Erythroblast (primary cell): Measurements from ENCODE around the gene CRKL.
"Not testable (repeated sequence)": the region's sequence is repeated elsewhere in the genome, so short reads cannot be mapped to it uniquely, and the experiment has no call there.

Source experiments
- GATA1 ChIP-seq: IDR thresholded peaks from 2 replicates; pipeline ENCODE4 v1.6.1; 2011; ENCODE audit warnings: low read depth, mild to moderate bottlenecking, control low read depth, low read length, moderate library complexity
- POLR2A ChIP-seq: IDR thresholded peaks from 2 replicates; pipeline ENCODE4 v1.6.1; 2011; ENCODE audit warnings: mild to moderate bottlenecking, low read length

DNA sequence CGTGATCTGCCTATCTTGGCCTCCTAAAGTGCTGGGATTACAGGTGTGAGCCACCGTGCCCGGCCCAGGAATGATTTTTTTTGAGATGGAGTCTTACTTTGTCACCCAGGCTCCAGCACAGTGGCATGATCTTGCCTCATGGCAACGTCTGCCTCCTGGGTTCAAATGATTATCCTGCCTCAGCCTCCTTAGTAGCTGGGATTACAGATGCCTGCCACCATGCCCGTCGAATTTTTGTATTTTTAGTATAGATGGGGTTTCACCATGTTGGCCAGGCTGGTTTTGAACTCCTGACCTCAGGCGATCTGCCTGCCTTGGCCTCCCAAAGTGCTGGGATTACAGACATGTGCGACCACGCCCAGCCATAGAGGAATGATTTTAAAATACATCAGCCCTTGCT is 17.8 kb downstream of the CRKL start:
- not testable (repeated sequence) for TF ChIP-seq POLR2A, GATA1
